BLaER1 treated with 17β-estradiol and CSF1 and Interleukin-3, amounts not matched to agents 10 nM and 100 nM (cell line): ENCODE measurements around the gene CERS4.
"Not testable (repeated sequence)": the region's sequence is repeated elsewhere in the genome, so short reads cannot be mapped to it uniquely, and the experiment has no call there.

Experiments
- H3K27ac ChIP-seq, 11 experiments: shearing (Covaris generic); formaldehyde crosslinking; 2 replicates each; pipeline ENCODE4 v1.8.1; 2022
- H3K27me3 ChIP-seq, 11 experiments: shearing (Covaris generic); formaldehyde crosslinking; 2 replicates each; pipeline ENCODE4 v1.8.1; 2022
- H3K36me3 ChIP-seq, 11 experiments: shearing (Covaris generic); formaldehyde crosslinking; 2 replicates each; pipeline ENCODE4 v1.8.1; 2022
- H3K4me1 ChIP-seq, 10 experiments: shearing (Covaris generic); formaldehyde crosslinking; 2 replicates each; pipeline ENCODE4 v1.8.1; 2022
- H3K4me2 ChIP-seq, 11 experiments: shearing (Covaris generic); formaldehyde crosslinking; 2 replicates each; pipeline ENCODE4 v1.8.1; 2022
- H3K4me3 ChIP-seq, 10 experiments: shearing (Covaris generic); formaldehyde crosslinking; 2 replicates each; pipeline ENCODE4 v1.8.1; 2022
- H3K9ac ChIP-seq, 11 experiments: shearing (Covaris generic); formaldehyde crosslinking; 2 replicates each; pipeline ENCODE4 v1.8.1; 2022
- H3K9me3 ChIP-seq, 11 experiments: shearing (Covaris generic); formaldehyde crosslinking; replicated peaks in 1 of 11; 2 replicates each; pipeline ENCODE4 v1.8.1; 2022
- H4K20me1 ChIP-seq, 11 experiments: shearing (Covaris generic); formaldehyde crosslinking; 2 replicates each; pipeline ENCODE4 v1.8.1; 2022
- Cebpa-rat ChIP-seq, 11 experiments: shearing (Covaris generic); IDR thresholded peaks; 2 replicates each; pipeline ENCODE4 v1.8.1; 2022

CERS4 gene

GRCh38 chr19:8192221-8192820 is 16.8 kb upstream of the CERS4 start:
- Histone ChIP-seq H3K9me3 (peaks cover 0 to 7% (median 3%) of the 10 kb centered on the region in 11 experiments; a peak in 5 of 22 replicates), H3K9ac (0 out of 22 replicates have a peak overlapping the region, but pooled peaks of 1 of the 11 experiments have one; percentile 35), H4K20me1 (no peaks in the 10 kb centered on the region), H3K4me3 (no peak overlapping the region), H3K4me2 (peak overlapping the region in 10 of 11 experiments; percentile 76 to 94 (median 90); a peak in 15 of 22 replicates), H3K4me1 (peaks cover 45 to 61% (median 56%) of the 10 kb centered on the region in 10 experiments), H3K27ac (peak overlapping the region in 5 of 11 experiments; percentile 87 to 89 (median 87); a peak in 6 of 22 replicates), H3K27me3 (no peaks in the 10 kb centered on the region), H3K36me3 (no peaks in the 10 kb centered on the region)
- no peak for TF ChIP-seq Cebpa-rat (IDR thresholded peaks at IDR 0.05)

- H3K27me3 ChIP-seq, result no peaks in the 10 kb centered on the region
- H3K36me3 ChIP-seq, result no peaks in the 10 kb centered on the region
- TF ChIP-seq Cebpa-rat (IDR thresholded peaks at IDR 0.05), result no peak
- H3K4me1 ChIP-seq, result peaks cover 47 to 65% (median 60%) of the 10 kb centered on the region in 10 experiments
- H3K27ac ChIP-seq, result peak overlapping the region; percentile 57 to 89 (median 87); a peak in 21 of 22 replicates
- no peaks in the 10 kb centered on the region for H4K20me1 ChIP-seq
- peak overlapping the region; percentile 26 to 53 (median 45); a peak in 17 of 20 replicates for H3K4me3 ChIP-seq
- H3K4me2 ChIP-seq, result peak overlapping the region; percentile 76 to 94 (median 90)
- H3K9me3 ChIP-seq, result no peaks in the 10 kb centered on the region
- H3K9ac ChIP-seq, result peak overlapping the region; percentile 57 to 79 (median 77)
These were observed 14.5 kb upstream of the CERS4 start for GRCh38 chr19:8194528-8195267.

- Histone ChIP-seq H4K20me1 (no peaks in the 10 kb centered on the region), H3K4me2 (peak overlapping the region; percentile 76 to 94 (median 90)), H3K36me3 (no peaks in the 10 kb centered on the region), H3K27ac (peak overlapping the region in 10 of 11 experiments; percentile 10 to 89 (median 87); a peak in 19 of 22 replicates), H3K4me3 (0 out of 20 replicates have a peak overlapping the region, but pooled peaks of 1 of the 10 experiments have one; percentile 25), H3K4me1 (peaks cover 47 to 65% (median 60%) of the 10 kb centered on the region in 10 experiments), H3K9ac (peak overlapping the region in 8 of 11 experiments; percentile 2 to 52 (median 23); a peak in 8 of 22 replicates), H3K9me3 (no peaks in the 10 kb centered on the region), H3K27me3 (no peaks in the 10 kb centered on the region)
- no peak for TF ChIP-seq Cebpa-rat (IDR thresholded peaks at IDR 0.05)
These were observed 12.8 kb upstream of the CERS4 start for GRCh38 chr19:8196271-8196927.

GRCh38 chr19:8203288-8204120 is 5.7 kb upstream of the CERS4 start:
- H4K20me1 ChIP-seq, H3K27ac ChIP-seq, H3K9ac ChIP-seq, H3K9me3 ChIP-seq, H3K36me3 ChIP-seq, H3K4me3 ChIP-seq, H3K27me3 ChIP-seq: not testable (repeated sequence)
- H3K4me2 ChIP-seq, result peak overlapping the region in 9 of 11 experiments; percentile 9 to 47 (median 32); a peak in 13 of 22 replicates
- H3K4me1 ChIP-seq, result peaks cover 6 to 40% (median 33%) of the 10 kb centered on the region in 10 experiments

GRCh38 chr19:8204961-8205360 is 4.2 kb upstream of the CERS4 start:
- Histone ChIP-seq H3K4me1 (peaks cover 8 to 46% (median 38%) of the 10 kb centered on the region in 10 experiments), H4K20me1 (peaks cover 0 to under 1% (median 0%) of the 10 kb centered on the region in 11 experiments; a peak in 1 of 22 replicates), H3K27me3 (no peaks in the 10 kb centered on the region), H3K27ac (no peak overlapping the region), H3K36me3 (no peaks in the 10 kb centered on the region), H3K9ac (no peak overlapping the region), H3K4me3 (no peak overlapping the region), H3K9me3 (no peaks in the 10 kb centered on the region), H3K4me2 (peak overlapping the region in 6 of 11 experiments; percentile 13 to 47 (median 42); a peak in 10 of 22 replicates)
- no peak for TF ChIP-seq Cebpa-rat (IDR thresholded peaks at IDR 0.05)

- no peaks in the 10 kb centered on the region for H3K36me3 ChIP-seq
- no peaks in the 10 kb centered on the region for H3K27me3 ChIP-seq
- TF ChIP-seq Cebpa-rat (IDR thresholded peaks at IDR 0.05), result no peak
- peaks cover 22 to 60% (median 52%) of the 10 kb centered on the region in 10 experiments for H3K4me1 ChIP-seq
- no peak overlapping the region for H3K27ac ChIP-seq
- H4K20me1 ChIP-seq, result peaks cover 0 to 15% (median 12%) of the 10 kb centered on the region in 11 experiments; a peak in 11 of 22 replicates
- no peak overlapping the region for H3K4me3 ChIP-seq
- H3K9ac ChIP-seq, result no peak overlapping the region
- peak overlapping the region in 7 of 11 experiments; percentile 1 to 47 (median 41); a peak in 5 of 22 replicates for H3K4me2 ChIP-seq
- no peaks in the 10 kb centered on the region for H3K9me3 ChIP-seq
These were observed 2.8 kb upstream of the CERS4 start for GRCh38 chr19:8206147-8207087.

GRCh38 chr19:8207326-8207725 is 1.8 kb upstream of the CERS4 start:
- not testable (repeated sequence) for H3K4me3 ChIP-seq, H3K36me3 ChIP-seq, H3K9ac ChIP-seq, H3K9me3 ChIP-seq, H3K4me2 ChIP-seq, H3K27ac ChIP-seq, H3K27me3 ChIP-seq
- peaks cover 0 to 24% (median 19%) of the 10 kb centered on the region in 11 experiments; a peak in 12 of 22 replicates for H4K20me1 ChIP-seq
- H3K4me1 ChIP-seq, result peaks cover 30 to 70% (median 61%) of the 10 kb centered on the region in 10 experiments
